ENCODE measurements around the gene FAM240A. TPM values are rescaled to one million over a fixed set of nuclear protein-coding genes. Genes with fewer than 3 reads are reported as not detected.
A peak's percentile ranks its signal among the peaks of the same experiment; 100 is the strongest.

FAM240A gene
- total RNA-seq, 2 donors from 2014 or later = not detected

- Mint-ChIP-seq H3K9me3 (no peaks in the 10 kb centered on the region), H3K27me3 (ENCODE audit: low read depth) (peaks cover 19% of the 10 kb centered on the region), H3K27ac (no peak overlapping the region), H3K36me3 (ENCODE audit: insufficient read depth in 2 of 2) (no peaks in the 10 kb centered on the region), H3K4me3 (no peak overlapping the region), H3K4me1 (ENCODE audit: low read depth) (peaks cover 6% of the 10 kb centered on the region)
- DNase-seq (no peak), ATAC-seq (replicated peaks in 1 of 2) (no peak)
These were observed 12.2 kb downstream of the FAM240A start for GRCh38 chr3:46624533-46624932.

DNA sequence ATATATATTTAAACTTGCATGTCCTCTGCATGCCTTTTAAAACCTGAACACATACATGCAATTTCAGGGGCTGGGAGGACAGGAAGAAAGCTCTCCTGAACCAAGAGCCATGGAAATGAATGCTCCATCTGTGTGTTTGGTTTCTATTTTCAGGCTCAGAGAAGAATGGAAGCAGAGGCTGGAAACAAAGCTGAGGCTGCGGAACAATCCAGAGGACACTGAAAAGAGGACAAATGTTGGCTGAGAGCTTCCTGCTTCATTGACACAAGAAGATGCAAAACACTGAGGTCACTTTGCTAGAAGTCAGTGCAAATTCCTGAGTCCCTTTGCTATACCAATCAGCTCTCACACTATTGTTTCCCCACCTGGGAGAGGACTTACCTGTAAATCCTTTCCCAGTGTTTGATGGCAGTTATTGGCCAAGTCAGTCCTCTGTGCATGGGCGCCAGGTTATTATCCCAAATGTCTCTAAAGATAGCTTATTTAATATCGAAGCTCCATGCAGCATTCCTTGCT, 12.7 kb downstream of the FAM240A start:
- Mint-ChIP-seq H3K27me3 (ENCODE audit: low read depth) (peaks cover 16% of the 10 kb centered on the region), H3K4me3 (no peak overlapping the region), H3K27ac (no peak overlapping the region), H3K9me3 (no peaks in the 10 kb centered on the region), H3K36me3 (ENCODE audit: insufficient read depth in 2 of 2) (no peaks in the 10 kb centered on the region), H3K4me1 (ENCODE audit: low read depth) (peaks cover 11% of the 10 kb centered on the region)
- ATAC-seq (replicated peaks in 1 of 2) = no peak
- DNase-seq = no peak

DNA sequence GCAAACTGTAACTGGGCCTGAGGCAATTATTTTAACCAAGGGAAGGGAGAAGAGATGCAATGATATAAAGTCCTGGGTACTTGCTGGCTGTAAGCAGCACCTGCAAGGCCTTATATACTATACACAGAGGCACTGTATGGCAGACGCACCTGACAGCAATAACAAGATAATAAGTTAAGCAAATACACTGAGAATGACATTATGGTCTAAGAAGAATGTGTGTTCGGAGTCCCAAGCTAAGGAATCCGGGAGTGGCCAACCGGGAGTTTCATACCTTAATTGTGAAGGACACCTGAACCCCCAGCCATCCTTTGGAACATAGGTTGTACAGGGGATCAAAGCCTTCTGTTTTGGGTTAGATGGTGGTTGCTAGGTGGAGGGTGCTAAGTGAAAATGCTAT, 13.7 kb downstream of the FAM240A start:
- H3K27ac Mint-ChIP-seq = no peak overlapping the region
- no peak overlapping the region for H3K4me3 Mint-ChIP-seq
- DNase-seq (no peak), ATAC-seq (replicated peaks in 1 of 2) (no peak)
- no peaks in the 10 kb centered on the region for H3K36me3 Mint-ChIP-seq (ENCODE audit: insufficient read depth in 2 of 2)
- peaks cover 16% of the 10 kb centered on the region for H3K4me1 Mint-ChIP-seq (ENCODE audit: low read depth)
- H3K9me3 Mint-ChIP-seq = no peaks in the 10 kb centered on the region
- H3K27me3 Mint-ChIP-seq (ENCODE audit: low read depth) = peaks cover 6% of the 10 kb centered on the region

GRCh38 chr3:46627078-46627477, 14.8 kb downstream of the FAM240A start:
- no peaks in the 10 kb centered on the region for H3K27me3 Mint-ChIP-seq (ENCODE audit: low read depth)
- DNase-seq (no peak), ATAC-seq (replicated peaks in 1 of 2) (no peak)
- H3K27ac Mint-ChIP-seq = peak overlapping the region; percentile 8
- no peaks in the 10 kb centered on the region for H3K36me3 Mint-ChIP-seq (ENCODE audit: insufficient read depth in 2 of 2)
- no peaks in the 10 kb centered on the region for H3K9me3 Mint-ChIP-seq
- H3K4me1 Mint-ChIP-seq (ENCODE audit: low read depth) = peaks cover 16% of the 10 kb centered on the region
- no peak overlapping the region for H3K4me3 Mint-ChIP-seq

- Mint-ChIP-seq H3K36me3 (ENCODE audit: insufficient read depth in 2 of 2) (no peaks in the 10 kb centered on the region), H3K9me3 (no peaks in the 10 kb centered on the region), H3K27me3 (ENCODE audit: low read depth) (no peaks in the 10 kb centered on the region), H3K27ac (no peak overlapping the region), H3K4me1 (ENCODE audit: low read depth) (peaks cover 16% of the 10 kb centered on the region), H3K4me3 (peak overlapping the region in 1 of 2 donors; percentile 79)
- DNase-seq = no peak
- no peak for ATAC-seq (replicated peaks in 1 of 2)
These were observed 16.6 kb downstream of the FAM240A start for GRCh38 chr3:46628901-46629369.

DNA sequence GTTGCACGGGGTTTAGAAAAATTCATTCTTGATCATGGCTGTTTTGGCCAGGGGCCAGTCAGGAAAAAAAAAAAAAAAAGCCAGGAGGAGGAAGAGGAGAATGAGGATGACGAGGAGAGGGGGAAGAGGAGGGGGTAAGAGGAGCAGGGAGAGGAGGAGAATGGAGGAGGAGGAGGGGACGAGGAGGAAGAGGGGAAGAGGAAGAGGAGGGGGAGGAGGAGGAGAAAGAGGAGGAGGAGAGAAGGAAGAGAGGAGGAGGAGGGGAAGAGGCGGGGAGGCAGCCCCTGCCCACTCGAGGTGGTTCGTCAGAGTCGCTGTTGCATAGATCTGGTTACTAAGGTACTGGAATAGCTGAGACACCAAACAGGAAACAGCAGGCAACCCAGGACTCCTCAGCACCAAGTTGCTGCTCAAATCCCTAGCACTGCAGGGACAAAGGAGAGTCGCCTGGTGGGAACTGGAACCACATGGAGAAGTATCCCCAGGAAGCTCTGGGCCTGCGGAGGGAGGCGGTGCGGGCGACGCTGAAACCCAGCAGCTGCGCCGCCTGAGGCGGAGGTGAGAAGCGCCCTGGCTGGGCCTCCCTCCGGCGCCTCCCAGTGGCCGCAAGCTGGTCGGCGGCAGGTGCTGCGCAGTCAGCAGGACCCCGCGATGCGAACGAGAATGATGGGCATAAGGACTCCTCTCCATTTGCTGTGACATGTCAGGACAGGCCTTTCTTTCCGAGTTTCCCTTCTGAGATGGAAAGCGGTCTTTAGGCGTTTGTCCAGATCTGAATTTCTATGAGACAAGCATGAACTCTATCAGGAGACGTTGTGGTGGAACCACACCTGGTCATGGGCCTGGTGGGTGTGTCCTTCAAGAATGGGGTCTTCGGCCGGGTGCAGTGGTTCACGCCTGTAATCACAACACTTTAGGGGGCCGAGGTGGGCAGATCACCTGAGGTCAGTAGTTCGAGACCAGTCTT, 17.5 kb downstream of the FAM240A start:
- H3K36me3 Mint-ChIP-seq (ENCODE audit: insufficient read depth in 2 of 2) = no peaks in the 10 kb centered on the region
- H3K4me1 Mint-ChIP-seq (ENCODE audit: low read depth) = peaks cover 21% of the 10 kb centered on the region
- H3K27me3 Mint-ChIP-seq (ENCODE audit: low read depth) = peaks cover 4% of the 10 kb centered on the region
- peak; percentile 97 to 99 for ATAC-seq (replicated peaks in 1 of 2)
- H3K9me3 Mint-ChIP-seq = no peaks in the 10 kb centered on the region
- H3K4me3 Mint-ChIP-seq = peak overlapping the region; percentile 51 to 79
- H3K27ac Mint-ChIP-seq = peak overlapping the region; percentile 59
- peak; percentile 83 to 84 for DNase-seq

DNA sequence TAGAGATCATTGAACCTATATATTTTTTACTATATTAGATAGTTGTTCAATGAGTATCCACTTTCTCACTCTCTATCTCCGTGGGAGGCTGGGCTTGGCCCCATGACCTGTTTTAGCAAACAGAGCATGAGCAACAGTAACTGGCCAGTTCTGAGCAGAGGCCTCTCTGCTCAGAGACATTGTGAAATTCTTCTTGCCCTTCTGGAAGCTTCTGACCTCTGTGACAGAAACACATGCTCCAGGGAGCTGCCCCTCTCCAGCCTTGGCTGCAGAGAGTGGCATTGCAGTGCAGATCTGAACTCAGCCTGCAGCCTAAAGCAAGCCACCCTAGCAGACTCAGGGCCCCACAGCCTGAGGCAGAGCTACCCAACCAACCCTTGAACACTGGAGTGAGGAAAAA, 20.5 kb downstream of the FAM240A start:
- no peaks in the 10 kb centered on the region for H3K9me3 Mint-ChIP-seq

DNA sequence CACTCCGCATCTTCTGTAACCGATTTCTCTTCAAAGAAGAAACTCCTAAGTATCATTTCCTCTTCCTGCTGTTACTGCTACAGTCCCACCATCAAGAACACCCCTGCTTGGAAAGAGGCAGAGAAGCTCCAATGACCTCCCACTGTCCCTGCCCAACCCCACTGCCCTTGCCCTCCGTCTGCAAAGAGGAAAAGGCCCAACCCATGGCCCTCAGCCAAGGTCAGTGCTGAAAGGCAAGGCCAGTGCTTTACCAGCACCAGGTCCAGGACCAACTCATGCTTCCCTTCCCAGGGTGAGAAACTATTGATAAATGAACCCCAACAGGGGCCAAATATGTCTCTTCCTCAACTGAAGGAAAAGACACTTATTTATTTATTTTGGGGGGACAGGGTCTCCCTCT, 22.5 kb downstream of the FAM240A start:
- H3K36me3 Mint-ChIP-seq (ENCODE audit: insufficient read depth in 2 of 2) = no peaks in the 10 kb centered on the region
- no peak overlapping the region for H3K4me3 Mint-ChIP-seq
- H3K4me1 Mint-ChIP-seq (ENCODE audit: low read depth) = peaks cover 14% of the 10 kb centered on the region
- no peaks in the 10 kb centered on the region for H3K9me3 Mint-ChIP-seq
- no peak for ATAC-seq (replicated peaks in 1 of 2)
- H3K27ac Mint-ChIP-seq = no peak overlapping the region
- H3K27me3 Mint-ChIP-seq (ENCODE audit: low read depth) = peaks cover 7% of the 10 kb centered on the region
- DNase-seq = no peak

More for the DNA sequence above, 20.5 kb downstream of the FAM240A start:
- H3K36me3 Mint-ChIP-seq (ENCODE audit: insufficient read depth in 2 of 2) = no peaks in the 10 kb centered on the region
- H3K4me3 Mint-ChIP-seq = no peak overlapping the region
- DNase-seq = no peak
- ATAC-seq (replicated peaks in 1 of 2) = no peak
- H3K4me1 Mint-ChIP-seq (ENCODE audit: low read depth) = peaks cover 24% of the 10 kb centered on the region
- H3K27ac Mint-ChIP-seq = no peak overlapping the region
- peaks cover 7% of the 10 kb centered on the region for H3K27me3 Mint-ChIP-seq (ENCODE audit: low read depth)

- DNase-seq = no peak
- peaks cover 23% of the 10 kb centered on the region for H3K27me3 Mint-ChIP-seq (ENCODE audit: low read depth)
These were observed 26.9 kb downstream of the FAM240A start for GRCh38 chr3:46639221-46639620.

GRCh38 chr3:46640927-46641326, 28.6 kb downstream of the FAM240A start:
- DNase-seq (no peak), ATAC-seq (replicated peaks in 1 of 2) (no peak)
- no peak overlapping the region for H3K4me3 Mint-ChIP-seq
- H3K36me3 Mint-ChIP-seq (ENCODE audit: insufficient read depth in 2 of 2) = peaks cover 0 to 4% of the 10 kb centered on the region in 2 donors
- no peaks in the 10 kb centered on the region for H3K4me1 Mint-ChIP-seq (ENCODE audit: low read depth)
- H3K9me3 Mint-ChIP-seq = peaks cover 3 to 4% of the 10 kb centered on the region in 2 donors
- H3K27ac Mint-ChIP-seq = peak overlapping the region; percentile 44
- peaks cover 16% of the 10 kb centered on the region for H3K27me3 Mint-ChIP-seq (ENCODE audit: low read depth)

More at GRCh38 chr3:46639221-46639620, 26.9 kb downstream of the FAM240A start:
- Mint-ChIP-seq H3K9me3 (peaks cover 3 to 4% of the 10 kb centered on the region in 2 donors), H3K27ac (no peak overlapping the region), H3K4me1 (ENCODE audit: low read depth) (peaks cover 7% of the 10 kb centered on the region), H3K4me3 (no peak overlapping the region), H3K36me3 (ENCODE audit: insufficient read depth in 2 of 2) (peaks cover 0 to 4% of the 10 kb centered on the region in 2 donors)
- no peak for ATAC-seq (replicated peaks in 1 of 2)

DNA sequence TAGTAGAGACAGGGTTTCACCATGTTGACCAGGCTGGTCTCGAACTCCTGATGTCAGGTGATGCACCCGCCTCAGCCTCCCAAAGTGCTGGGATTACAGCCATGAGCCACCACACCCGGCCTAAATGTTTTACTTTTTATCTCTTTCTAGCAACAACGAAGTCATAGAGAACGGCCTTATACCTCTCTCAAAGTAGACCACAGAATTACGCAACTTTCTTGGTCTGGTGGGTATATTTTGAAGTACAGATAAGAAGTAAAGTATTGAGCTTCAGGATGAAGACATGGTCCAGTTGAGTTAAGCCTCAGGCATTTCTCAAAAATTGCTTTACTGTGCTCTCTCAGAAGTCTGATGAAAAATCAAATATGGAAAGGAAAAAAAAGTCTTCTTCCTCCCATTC, 30.6 kb downstream of the FAM240A start:
- Mint-ChIP-seq H3K4me1 (ENCODE audit: low read depth) (no peaks in the 10 kb centered on the region), H3K9me3 (peaks cover 3 to 4% of the 10 kb centered on the region in 2 donors), H3K36me3 (ENCODE audit: insufficient read depth in 2 of 2) (peaks cover 0 to 4% of the 10 kb centered on the region in 2 donors), H3K4me3 (no peak overlapping the region), H3K27me3 (ENCODE audit: low read depth) (peaks cover 16% of the 10 kb centered on the region), H3K27ac (no peak overlapping the region)
- DNase-seq (no peak), ATAC-seq (replicated peaks in 1 of 2) (no peak)

DNA sequence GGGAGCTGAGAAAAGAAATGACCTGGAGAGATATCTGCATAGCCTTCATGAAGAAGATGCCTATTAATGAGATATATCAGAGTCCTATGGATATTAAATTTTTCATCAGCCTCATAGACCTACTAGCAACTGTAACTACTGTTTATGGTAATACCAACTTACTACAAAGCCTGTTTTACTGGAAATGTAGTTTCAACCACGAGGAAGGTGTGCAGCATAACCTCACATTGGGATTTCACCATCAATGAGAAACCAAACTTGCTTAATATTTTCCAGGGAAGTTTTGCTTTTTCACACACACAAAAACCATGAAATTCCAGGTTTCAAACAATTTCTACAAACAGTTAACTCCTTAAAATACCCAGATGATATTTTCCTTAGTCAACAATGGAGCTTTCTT, 31.4 kb downstream of the FAM240A start:
- DNase-seq (no peak), ATAC-seq (replicated peaks in 1 of 2) (no peak)
- H3K27ac Mint-ChIP-seq = no peak overlapping the region
- peaks cover 3 to 4% of the 10 kb centered on the region in 2 donors for H3K9me3 Mint-ChIP-seq
- no peak overlapping the region for H3K4me3 Mint-ChIP-seq
- peaks cover 0 to 4% of the 10 kb centered on the region in 2 donors for H3K36me3 Mint-ChIP-seq (ENCODE audit: insufficient read depth in 2 of 2)
- peaks cover 16% of the 10 kb centered on the region for H3K27me3 Mint-ChIP-seq (ENCODE audit: low read depth)
- H3K4me1 Mint-ChIP-seq (ENCODE audit: low read depth) = no peaks in the 10 kb centered on the region

GRCh38 chr3:46646700-46647099, 34.4 kb downstream of the FAM240A start:
- Mint-ChIP-seq H3K9me3 (peaks cover 0 to under 1% of the 10 kb centered on the region in 2 donors), H3K27me3 (ENCODE audit: low read depth) (peaks cover 8% of the 10 kb centered on the region), H3K4me3 (no peak overlapping the region), H3K27ac (no peak overlapping the region), H3K36me3 (ENCODE audit: insufficient read depth in 2 of 2) (no peaks in the 10 kb centered on the region), H3K4me1 (ENCODE audit: low read depth) (no peaks in the 10 kb centered on the region)
- DNase-seq (no peak), ATAC-seq (replicated peaks in 1 of 2) (no peak)

Measured in activated T-cell treated with anti-CD3 and anti-CD28 coated beads, Interleukin-2, amount 50 U/mL, for 72 hours (primary cell).